NOMO-1 treated with DMSO at 0.1 percent for 48 hours (cell line): ENCODE data around the gene RUNDC3A.
"Not testable (repeated sequence)": the region's sequence is repeated elsewhere in the genome, so short reads cannot be mapped to it uniquely, and the experiment has no call there.

Source experiments
- DNase-seq: peaks from one replicate; lab custom pipeline; 2025; ENCODE audit not compliant: unreplicated experiment; lab: John Stamatoyannopoulos, UW

Gene RUNDC3A

DNA sequence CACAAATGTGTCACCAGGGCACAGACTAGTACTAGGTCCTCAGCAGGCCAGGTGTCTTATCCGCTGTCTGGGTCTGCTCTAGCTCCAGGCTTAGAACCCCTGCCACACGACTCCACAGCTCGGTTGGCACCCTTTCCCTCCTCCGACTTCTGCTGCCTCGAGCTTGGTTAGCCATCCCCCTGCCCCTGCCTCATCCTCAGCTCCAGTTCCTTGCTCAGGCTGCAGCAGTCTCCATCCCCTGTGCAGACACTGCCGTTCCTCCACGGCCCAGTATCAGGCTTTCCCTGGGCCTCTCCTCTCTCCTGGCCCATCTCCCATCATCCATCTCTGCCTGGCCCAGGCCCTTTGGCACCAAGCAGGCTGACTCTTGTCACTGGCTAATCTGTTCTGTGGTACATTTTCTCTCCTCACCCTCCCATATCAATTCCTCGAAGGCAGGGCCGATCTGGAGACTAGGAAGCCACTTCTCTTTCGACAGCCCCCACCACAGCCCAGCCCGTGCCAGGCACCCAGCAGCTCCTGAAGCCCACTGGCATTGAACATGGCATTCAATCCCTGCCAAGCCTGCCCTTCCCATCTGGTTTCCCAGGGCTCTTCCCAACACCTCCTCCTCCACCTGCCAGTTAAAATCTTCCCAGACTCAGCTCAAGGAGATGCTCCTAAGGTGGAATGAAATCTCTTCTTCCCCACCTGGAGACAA lies 35.3 kb downstream of the RUNDC3A start:
- no peak for DNase-seq

DNA sequence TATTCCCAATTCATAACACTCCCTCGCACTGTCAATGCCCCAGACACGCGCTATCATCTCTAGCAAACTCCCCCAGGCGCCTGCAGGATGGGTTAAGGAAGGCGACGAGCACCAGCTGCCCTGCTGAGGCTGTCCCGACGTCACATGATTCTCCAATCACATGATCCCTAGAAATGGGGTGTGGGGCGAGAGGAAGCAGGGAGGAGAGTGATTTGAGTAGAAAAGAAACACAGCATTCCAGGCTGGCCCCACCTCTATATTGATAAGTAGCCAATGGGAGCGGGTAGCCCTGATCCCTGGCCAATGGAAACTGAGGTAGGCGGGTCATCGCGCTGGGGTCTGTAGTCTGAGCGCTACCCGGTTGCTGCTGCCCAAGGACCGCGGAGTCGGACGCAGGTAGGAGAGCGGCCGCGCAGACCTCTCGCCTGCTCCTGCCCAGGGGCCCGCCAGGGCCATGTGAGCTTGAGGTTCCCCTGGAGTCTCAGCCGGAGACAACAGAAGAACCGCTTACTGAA lies 36.6 kb downstream of the RUNDC3A start, which contains the start of gene GRN:
Gene GRN, plus strand, starts transcription at position 364 of the 515 bp plus-strand sequence. CDS start 3,863 bp downstream, outside the sequence.
- DNase-seq: peak; percentile 98

DNA sequence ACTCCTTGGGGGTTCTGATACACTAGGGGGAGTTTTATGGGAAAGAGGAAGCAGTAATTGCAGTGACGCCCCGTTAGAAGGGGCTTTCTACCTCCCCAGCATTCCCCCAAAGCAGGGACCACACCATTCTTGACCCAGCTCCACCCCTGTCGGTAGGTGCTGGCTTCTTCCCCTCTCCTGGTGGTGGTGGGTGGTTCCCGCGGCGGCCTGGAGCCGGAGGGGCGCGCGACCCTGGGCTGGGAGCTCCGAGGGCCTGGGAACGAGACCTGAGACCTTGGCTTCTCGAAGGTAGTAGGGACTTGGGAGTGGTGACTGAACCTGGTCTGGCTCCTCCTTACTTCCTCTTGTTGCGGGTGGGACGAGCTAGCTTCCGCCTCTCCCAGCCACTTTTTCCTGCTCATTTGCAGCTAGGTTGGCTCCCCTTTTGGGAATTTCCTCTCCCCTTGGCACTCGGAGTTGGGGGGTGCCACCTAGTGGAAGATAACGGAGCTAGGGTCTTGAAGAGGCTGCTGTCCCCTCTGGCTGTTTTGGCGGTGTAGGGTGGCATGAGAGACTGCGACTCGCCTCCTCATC lies 37.1 kb downstream of the RUNDC3A start:
- peak; percentile 37 for DNase-seq

DNA sequence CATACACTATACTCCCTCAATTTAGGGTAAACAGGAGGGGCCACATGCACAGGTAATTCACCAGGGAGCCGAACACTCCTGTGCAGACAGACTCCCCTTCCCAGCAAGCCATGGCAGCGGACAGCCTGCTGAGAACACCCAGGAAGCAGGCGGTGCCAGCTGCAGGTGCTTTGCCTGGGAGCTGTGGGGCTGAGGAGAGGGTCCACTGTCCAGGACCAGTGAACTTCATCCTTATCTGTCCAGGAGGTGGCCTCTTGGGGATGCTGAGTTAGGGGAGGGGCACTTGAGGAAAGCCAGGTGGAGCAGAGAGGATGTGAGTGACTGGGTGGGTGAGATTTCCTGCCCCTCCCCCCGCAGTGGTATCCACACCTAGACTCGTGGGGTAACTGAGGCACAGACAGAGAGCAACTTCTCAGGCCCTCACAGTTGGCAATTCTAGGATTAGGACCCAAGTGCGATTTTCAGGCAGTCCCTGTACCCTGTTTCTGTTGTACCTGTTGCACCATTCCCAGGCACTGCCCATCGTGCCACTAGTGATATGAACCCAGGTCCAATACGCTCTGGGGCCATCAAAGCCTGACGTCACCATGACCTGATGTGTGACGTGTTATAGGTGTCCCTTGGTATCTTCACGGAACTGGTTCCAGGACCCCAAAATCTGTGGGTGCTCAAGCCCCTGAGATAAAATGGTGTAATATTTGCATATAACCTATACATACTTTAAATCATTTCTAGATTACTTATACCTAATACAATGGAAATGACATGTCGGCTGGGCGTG lies 37.9 kb downstream of the RUNDC3A start:
- DNase-seq: no peak

DNA sequence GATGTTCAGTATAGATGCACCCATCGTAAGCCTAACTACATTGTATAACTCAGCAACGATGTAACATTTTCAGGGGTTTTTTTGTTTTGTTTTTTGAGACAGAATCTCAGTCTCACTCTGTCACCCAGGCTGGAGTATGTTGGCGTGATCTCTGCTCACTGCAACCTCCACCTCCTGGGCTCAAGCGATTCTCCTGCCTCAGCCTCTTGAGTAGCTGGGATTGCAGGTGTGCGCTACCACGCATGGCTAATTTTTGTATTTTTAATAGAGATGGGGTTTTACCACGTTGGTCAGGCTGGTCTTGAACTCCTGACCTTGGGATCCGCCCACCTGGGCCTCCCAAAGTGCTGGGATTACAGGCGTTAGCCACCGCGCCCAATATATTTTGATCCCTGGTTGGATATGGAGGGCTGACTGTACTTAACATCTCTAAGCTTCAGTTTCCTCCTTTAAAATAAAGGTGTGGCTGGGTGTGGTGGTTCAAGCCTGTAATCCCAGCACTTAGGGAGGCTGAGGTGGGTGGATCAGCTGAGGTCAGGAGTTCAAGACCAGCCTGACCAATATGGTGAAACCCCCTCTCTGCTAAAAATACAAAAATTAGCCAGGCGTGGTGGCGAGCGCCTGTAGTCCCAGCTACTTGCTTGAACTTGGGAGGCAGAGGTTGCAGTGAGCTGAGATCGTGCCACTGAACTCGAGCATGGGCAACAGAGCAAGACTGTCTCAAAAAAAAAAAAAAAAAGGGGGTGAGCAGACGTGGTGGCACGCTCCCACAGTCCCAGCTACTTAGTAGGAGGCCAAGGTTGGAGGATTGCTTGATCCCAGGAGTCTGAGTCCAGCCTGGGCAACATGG lies 39.0 kb downstream of the RUNDC3A start:
- not testable (repeated sequence) for DNase-seq

DNA sequence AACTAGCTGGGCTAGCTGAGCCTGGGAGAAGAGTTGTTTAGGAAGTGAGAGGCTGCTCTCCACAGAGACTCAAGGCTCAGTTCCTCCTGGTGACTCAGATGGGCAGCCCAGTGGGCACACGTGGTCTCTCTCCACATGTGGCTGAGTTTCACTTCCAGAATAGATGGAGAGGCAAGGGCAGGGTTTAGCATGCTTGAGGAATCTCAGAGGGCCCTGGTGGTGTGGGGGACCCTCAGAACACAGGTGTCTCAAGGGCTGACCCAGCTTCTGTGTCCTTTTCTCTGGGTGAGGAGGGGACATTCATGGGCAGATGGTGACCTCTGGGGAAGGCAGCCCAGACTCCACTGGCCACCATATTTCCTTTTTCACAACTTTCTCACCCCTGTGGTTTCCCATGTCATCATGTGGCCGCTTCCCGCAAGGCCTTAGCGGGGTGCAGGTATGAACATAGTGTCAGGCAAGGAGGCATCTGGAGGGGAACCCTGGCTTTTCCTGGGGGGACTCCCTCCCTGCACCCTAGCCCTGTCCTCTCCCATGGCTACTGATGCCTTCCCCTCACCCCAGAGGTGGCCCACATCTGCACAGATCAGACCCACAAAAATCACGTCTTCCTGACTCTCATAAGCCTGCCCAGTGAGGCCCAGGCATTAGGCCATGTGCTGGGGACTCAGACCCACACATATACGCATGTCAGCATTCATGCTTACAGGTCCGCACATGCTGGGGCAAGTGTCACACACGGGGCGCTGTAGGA lies 40.0 kb downstream of the RUNDC3A start:
- peak; percentile 98 for DNase-seq

DNA sequence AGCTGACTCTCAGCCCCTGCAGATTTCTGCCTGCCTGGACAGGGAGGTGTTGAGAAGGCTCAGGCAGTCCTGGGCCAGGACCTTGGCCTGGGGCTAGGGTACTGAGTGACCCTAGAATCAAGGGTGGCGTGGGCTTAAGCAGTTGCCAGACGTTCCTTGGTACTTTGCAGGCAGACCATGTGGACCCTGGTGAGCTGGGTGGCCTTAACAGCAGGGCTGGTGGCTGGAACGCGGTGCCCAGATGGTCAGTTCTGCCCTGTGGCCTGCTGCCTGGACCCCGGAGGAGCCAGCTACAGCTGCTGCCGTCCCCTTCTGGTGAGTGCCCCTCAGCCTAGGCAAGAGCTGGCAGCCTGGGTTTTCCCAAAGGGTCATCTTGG lies 40.6 kb downstream of the RUNDC3A start:
- DNase-seq: no peak

DNA sequence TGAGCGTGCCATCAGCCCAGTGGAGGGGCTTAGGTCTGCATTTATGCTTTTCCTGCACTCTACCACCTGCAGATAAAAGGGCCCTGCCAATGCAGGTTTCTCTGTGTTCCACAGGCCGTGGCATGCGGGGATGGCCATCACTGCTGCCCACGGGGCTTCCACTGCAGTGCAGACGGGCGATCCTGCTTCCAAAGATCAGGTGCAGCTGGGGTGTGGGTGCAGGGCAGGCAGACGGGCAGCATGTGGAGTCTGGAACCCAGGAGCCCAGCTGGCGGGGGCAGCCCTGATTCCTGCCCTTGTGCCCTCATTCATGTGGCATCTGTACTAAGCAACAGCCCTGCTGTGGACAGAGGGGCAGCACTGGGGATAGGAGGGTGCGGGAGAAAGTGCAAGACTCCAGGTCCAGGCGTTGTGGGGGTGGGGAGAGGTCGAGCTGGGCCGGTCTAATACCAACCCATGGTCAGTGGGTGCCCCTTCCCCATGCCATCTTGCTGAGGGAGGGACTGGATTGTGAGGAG lies 41.2 kb downstream of the RUNDC3A start:
- no peak for DNase-seq

DNA sequence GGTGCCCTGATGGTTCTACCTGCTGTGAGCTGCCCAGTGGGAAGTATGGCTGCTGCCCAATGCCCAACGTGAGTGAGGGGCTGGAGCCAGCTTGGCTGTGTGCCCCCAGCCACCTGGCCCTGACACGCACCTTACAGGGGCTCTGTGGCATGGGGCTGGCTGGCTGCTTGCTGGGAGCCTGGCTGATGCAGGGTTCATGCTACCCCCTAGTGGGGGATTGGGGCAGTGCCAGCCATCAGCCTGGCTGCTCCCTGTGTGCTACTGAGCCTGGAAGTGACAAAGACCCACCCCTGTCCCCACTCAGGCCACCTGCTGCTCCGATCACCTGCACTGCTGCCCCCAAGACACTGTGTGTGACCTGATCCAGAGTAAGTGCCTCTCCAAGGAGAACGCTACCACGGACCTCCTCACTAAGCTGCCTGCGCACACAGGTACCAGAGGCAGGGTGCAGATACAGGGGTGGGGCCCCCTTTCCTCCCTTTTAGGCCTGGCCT lies 42.4 kb downstream of the RUNDC3A start:
- DNase-seq: peak; percentile 52

DNA sequence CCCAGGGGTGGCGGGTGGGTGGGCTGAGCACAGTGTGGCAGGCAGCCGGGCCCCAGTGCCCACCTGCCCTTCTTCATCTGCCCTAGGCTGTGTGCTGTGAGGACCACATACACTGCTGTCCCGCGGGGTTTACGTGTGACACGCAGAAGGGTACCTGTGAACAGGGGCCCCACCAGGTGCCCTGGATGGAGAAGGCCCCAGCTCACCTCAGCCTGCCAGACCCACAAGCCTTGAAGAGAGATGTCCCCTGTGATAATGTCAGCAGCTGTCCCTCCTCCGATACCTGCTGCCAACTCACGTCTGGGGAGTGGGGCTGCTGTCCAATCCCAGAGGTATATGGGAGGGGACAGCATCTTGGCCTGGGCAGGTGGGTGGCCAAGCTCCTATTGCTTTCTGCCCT lies 43.1 kb downstream of the RUNDC3A start:
- no peak for DNase-seq

DNA sequence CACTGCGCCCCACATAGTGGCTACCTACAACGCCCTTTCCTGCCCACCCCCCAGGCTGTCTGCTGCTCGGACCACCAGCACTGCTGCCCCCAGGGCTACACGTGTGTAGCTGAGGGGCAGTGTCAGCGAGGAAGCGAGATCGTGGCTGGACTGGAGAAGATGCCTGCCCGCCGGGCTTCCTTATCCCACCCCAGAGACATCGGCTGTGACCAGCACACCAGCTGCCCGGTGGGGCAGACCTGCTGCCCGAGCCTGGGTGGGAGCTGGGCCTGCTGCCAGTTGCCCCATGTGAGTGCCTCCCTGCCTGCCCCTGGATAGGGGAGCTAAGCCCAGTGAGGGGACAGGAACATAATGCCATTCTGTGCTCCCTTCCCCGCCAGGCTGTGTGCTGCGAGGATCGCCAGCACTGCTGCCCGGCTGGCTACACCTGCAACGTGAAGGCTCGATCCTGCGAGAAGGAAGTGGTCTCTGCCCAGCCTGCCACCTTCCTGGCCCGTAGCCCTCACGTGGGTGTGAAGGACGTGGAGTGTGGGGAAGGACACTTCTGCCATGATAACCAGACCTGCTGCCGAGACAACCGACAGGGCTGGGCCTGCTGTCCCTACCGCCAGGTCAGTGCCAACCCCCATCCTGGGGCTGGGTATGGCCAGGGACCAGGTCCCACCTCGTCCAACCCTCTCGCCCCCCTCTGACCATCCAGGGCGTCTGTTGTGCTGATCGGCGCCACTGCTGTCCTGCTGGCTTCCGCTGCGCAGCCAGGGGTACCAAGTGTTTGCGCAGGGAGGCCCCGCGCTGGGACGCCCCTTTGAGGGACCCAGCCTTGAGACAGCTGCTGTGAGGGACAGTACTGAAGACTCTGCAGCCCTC lies 43.8 kb downstream of the RUNDC3A start:
- DNase-seq: no peak

DNA sequence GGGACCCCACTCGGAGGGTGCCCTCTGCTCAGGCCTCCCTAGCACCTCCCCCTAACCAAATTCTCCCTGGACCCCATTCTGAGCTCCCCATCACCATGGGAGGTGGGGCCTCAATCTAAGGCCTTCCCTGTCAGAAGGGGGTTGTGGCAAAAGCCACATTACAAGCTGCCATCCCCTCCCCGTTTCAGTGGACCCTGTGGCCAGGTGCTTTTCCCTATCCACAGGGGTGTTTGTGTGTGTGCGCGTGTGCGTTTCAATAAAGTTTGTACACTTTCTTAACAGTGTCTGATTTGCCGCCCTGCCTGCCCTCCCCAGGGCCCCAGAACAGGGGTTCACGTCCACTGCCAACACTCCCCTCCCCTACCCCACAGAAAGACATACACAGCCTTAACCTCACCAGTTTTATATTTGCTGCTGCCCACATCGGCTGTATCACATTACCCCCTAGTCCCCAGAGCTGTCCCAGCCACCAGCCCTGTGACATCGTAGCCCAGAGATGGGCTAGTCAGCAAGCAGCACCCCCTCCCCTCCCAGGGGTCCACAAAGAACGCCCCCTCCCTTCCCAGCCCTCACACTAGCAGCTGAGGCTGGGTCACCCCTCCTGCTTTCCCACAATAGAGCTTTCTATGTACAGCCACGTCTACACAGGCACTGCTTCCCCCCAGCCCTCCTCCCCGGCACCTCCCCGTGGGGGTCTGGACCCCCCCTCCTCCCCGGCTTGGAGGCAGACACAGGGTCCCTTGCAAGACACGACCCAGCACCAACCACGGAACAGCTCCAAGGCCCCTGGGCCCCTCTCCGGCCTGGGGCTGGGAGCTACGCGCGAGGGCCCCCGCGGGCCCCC lies 44.6 kb downstream of the RUNDC3A start:
- DNase-seq: no peak

DNA sequence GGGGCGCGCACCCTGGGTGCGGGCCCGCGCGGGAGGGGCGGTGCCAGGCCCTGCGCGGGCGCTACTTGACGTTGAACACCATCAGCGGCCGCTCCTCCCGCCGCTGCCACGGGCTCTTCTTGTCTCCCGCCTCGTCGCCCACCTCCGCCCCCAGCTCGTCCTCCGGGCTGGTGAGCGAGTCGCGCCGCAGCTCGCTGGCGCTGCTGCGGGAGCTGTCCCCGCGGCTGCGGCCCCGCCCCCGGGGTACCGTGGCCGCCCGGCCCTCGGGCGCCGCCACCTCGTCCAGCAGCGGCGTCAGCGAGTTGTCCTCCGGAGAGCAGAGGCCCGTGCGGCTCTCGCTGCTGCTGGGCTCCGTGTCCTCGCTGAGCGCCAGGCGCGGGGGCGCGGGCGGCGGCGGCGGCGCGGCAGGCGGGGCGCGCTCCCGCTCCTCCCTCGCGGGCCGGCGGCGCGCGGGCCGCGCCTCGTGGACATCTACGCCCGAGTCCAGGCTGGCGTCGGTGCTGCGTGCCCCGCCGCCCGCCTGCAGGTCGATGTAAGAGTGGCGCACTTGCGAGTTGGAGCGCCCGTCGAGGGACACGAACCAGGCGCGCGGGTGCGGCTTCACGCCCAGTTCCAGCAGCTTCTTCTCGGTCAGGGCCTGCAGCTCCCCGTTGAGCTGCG lies 45.4 kb downstream of the RUNDC3A start:
- peak; percentile 12 for DNase-seq

DNA sequence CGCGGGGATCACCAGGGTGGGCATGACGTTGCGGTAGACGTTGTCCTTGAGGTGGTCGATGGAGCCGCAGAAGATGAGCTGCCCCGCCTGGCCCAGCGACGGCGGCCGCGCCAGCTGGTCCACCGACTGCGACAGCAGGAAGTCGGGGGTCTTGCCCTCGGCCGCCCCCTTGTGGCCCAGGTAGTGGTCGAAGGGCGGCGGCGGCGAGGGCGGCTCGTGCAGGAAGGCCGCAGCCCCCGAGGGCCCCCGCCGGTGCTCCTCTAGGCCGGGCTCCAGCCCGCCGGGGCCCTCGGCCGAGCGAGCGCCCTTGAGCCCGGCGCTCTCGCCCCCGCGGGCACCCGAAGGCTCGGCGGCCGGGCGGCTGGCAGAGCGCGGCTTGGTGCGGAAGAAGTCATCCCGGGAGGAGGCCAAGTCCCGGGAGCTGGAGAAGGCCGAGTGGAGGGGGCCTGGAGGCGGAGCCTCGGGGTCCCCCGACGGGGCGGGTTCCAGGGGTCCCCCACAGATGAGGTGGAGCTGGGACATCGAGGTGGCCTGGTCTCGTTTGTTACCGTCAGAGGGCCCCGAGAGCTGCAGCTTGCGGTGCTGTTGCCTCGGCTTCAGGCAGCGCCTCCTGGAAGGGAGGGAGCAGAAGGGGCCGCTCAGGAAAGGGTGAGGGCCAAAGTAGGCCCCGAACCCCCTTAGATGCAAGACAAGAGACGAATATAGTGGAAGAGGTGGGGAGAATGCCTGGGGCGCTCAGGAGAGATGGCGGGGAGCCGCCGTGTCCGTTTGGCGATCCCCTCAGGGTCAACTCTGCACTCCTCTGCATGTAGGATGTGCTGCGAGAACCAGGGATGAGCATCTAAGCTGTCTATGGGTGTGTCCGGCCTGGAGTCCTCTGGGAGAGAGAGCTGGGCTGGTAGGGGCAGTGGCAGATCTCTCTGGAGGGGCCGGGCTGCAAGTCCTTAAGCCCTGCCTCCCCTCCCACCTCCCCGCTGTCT lies 46.5 kb downstream of the RUNDC3A start:
- DNase-seq: peak; percentile 23

DNA sequence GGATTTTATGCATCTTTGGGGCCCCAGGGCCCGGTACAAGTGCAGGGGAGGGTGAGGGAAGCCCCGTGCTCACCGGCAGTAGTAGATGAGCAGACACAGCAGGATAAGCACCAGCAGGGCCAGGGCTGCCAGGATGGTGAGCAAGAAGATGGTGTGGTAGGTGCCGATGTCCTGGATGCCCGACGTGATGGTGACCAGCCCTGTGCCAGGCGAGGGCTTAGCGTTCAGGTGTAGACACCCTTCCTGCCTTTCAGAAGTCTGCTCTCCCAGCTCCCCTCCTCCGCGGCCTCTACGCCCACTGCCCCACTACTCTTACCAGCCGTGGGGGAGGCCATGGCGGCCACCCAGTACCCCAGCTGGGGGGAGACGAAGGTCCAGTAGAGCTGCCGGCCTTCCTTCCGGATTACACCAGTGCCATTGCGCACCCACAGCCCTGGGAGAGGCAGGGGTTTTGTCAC lies 47.3 kb downstream of the RUNDC3A start:
- DNase-seq: no peak

DNA sequence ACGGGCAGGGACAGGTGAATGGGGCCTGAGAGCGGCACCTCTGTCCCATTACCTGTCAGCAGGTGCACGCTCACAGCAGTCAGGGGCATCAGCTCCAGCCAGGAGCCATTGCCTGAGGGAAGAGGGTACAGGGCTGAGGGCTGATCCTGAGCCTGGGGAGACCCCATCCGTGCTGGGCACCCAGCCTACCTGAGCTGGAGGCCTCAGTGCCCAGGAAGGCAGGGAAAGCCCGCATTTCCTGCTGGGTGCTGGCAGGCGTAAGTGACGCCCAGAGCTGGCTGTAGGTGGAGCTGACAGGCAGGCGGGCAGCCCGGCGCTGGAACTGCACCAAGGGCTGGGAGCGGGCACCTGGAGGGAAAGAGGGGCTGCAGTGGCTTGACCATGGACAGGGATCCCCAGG lies 47.8 kb downstream of the RUNDC3A start:
- DNase-seq: no peak
